Keratinocyte (primary cell): ENCODE results near the gene GBP2. TPM values are rescaled to one million over a fixed set of nuclear protein-coding genes. Genes with fewer than 3 reads are reported as not detected.

Source experiments
- DNase-seq: peaks from one replicate; pipeline ENCODE4 v3.0.0-alpha.2; 2011; ENCODE audit warnings: low read depth, missing footprints, low spot score
- FAIRE-seq: peaks from 2 replicates; lab custom pipeline; 2011; peaks lifted over from hg19 to GRCh38; lab: Jason Lieb, UNC
- H2AFZ ChIP-seq: 2 replicates; pipeline ENCODE4 v1.6.0; 2012; ENCODE audit warnings: low read length, control low read depth, inconsistent platforms; ENCODE audit not compliant: control insufficient read depth
- H3K27ac ChIP-seq: 2 replicates; pipeline ENCODE4 v1.5.1; 2011; ENCODE audit warnings: low read length; ENCODE audit not compliant: control insufficient read depth, insufficient read depth
- H3K27me3 ChIP-seq: 3 replicates; pipeline ENCODE4 v1.6.0; 2011; ENCODE audit warnings: low read length; ENCODE audit not compliant: control insufficient read depth, insufficient read depth; ENCODE audit errors: extremely low read depth
- H3K36me3 ChIP-seq, 2 experiments: 2 replicates in 1 of 2; 3 replicates in 1 of 2; pipeline ENCODE4 v1.5.1; 2011; ENCODE audit warnings: low read length in 2 of 2, mild to moderate bottlenecking in 1 of 2; ENCODE audit not compliant: control insufficient read depth in 2 of 2, insufficient read depth in 2 of 2; ENCODE audit errors: extremely low read depth in 1 of 2
- H3K4me1 ChIP-seq: 3 replicates; pipeline ENCODE4 v1.5.1; 2011; ENCODE audit warnings: low read length; ENCODE audit not compliant: control insufficient read depth, insufficient read depth; ENCODE audit errors: extremely low read depth
- H3K4me2 ChIP-seq: 3 replicates; pipeline ENCODE4 v1.6.0; 2011; ENCODE audit warnings: low read depth, low read length; ENCODE audit not compliant: control insufficient read depth, insufficient read depth; ENCODE audit errors: extremely low read depth
- H3K4me3 ChIP-seq, 3 experiments: fragments of 200-600 bp in 1 of 3; sonication (generic) in 1 of 3; 2 replicates in 2 of 3; 3 replicates in 1 of 3; pipeline ENCODE4 v1.5.1; 2011 to 2016; ENCODE audit warnings: low read length in 3 of 3, mild to moderate bottlenecking in 3 of 3, control low read depth in 2 of 3, inconsistent platforms in 1 of 3, low read depth in 1 of 3, mixed read lengths in 1 of 3, mixed run types in 1 of 3, moderate library complexity in 1 of 3; ENCODE audit not compliant: control insufficient read depth in 2 of 3, insufficient read depth in 2 of 3; ENCODE audit errors: extremely low read depth in 1 of 3
- H3K79me2 ChIP-seq: 2 replicates; pipeline ENCODE4 v1.6.0; 2012; ENCODE audit warnings: low read length; ENCODE audit not compliant: control insufficient read depth, insufficient read depth
- H3K9ac ChIP-seq: 3 replicates; pipeline ENCODE4 v1.6.0; 2011; ENCODE audit warnings: low read length; ENCODE audit not compliant: control insufficient read depth, insufficient read depth; ENCODE audit errors: extremely low read depth
- H3K9me1 ChIP-seq: 3 replicates; pipeline ENCODE4 v1.6.0; 2011; ENCODE audit warnings: low read length; ENCODE audit not compliant: control insufficient read depth, insufficient read depth; ENCODE audit errors: extremely low read depth
- H3K9me3 ChIP-seq: 2 replicates; pipeline ENCODE4 v1.5.1; 2012; ENCODE audit warnings: low read depth, low read length; ENCODE audit not compliant: control insufficient read depth
- H4K20me1 ChIP-seq: 3 replicates; pipeline ENCODE4 v1.6.0; 2011; ENCODE audit warnings: low read length; ENCODE audit not compliant: control insufficient read depth, insufficient read depth; ENCODE audit errors: extremely low read depth
- EZH2 ChIP-seq: IDR thresholded peaks from one replicate; pipeline ENCODE4 v1.6.1; 2012; ENCODE audit warnings: inconsistent platforms, mild to moderate bottlenecking, low read length, moderate library complexity
- dilution Hi-C: fragments of 300-500 bp; cut with MboI; formaldehyde crosslinking; loops from one replicate; pipeline ENCODE4 v1.7.0; 2020; ENCODE audit warnings: low sequenced_read_pairs; ENCODE audit not compliant: extremely low pct_ligation_motif_present
- polyA plus RNA-seq, 5 experiments: library from polyadenylated mRNA; depleted of rRNA in 3 of 5; stranded (reverse) in 3 of 5; stranded (forward) in 1 of 5; unstranded in 1 of 5; fragments of >200 nt; gene quantifications; 1 replicate in 1 of 5; 2 replicates in 3 of 5; 3 replicates in 1 of 5; pipeline versions ENCODE4 v1.2.1 to v1.2.3, GENCODE V29; 2011 to 2012; ENCODE audit warnings: missing spikeins in 2 of 5, low read depth in 1 of 5, low replicate concordance in 1 of 5
- TF ChIP-seq, protein P1 (sequence below), 3 experiments: IDR thresholded peaks in 1 of 3; conservative IDR thresholded peaks in 1 of 3; optimal IDR thresholded peaks in 1 of 3; 2 replicates in 2 of 3; 3 replicates in 1 of 3; pipeline versions ENCODE3 to v1.5.1; 2011; ENCODE audit warnings: low read length in 3 of 3, mild to moderate bottlenecking in 3 of 3, moderate library complexity in 2 of 3, control low read depth in 1 of 3, inconsistent platforms in 1 of 3; ENCODE audit not compliant: insufficient read depth in 2 of 3; ENCODE audit errors: extremely low read depth in 1 of 3

GBP2 gene
- polyA plus RNA-seq, 1 donor (not counting 4 experiments of a cell fraction or from before 2014, with no cell fraction given): 0.43 TPM

DNA sequence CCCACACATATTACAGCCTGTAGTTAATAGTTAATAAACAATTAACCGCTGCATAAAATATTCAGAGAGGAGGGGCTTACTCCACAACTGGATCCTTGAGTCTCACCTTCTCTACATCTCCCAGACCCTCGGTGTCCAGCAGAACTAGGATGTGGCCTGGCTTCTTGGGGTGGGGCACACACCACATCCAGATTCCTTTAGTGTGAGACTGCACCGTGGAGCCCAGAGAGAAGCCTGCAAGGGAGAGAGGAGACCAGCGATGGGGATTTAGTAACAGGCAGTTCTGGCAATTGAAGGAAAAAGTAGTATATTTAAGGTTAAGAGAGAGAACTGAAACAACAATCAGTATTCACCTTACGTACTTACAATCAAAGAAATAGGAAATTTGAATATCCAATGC lies 65.8 kb downstream of the GBP2 start:
- no peak for TF ChIP-seq EZH2
- TF ChIP-seq, protein P1, sequence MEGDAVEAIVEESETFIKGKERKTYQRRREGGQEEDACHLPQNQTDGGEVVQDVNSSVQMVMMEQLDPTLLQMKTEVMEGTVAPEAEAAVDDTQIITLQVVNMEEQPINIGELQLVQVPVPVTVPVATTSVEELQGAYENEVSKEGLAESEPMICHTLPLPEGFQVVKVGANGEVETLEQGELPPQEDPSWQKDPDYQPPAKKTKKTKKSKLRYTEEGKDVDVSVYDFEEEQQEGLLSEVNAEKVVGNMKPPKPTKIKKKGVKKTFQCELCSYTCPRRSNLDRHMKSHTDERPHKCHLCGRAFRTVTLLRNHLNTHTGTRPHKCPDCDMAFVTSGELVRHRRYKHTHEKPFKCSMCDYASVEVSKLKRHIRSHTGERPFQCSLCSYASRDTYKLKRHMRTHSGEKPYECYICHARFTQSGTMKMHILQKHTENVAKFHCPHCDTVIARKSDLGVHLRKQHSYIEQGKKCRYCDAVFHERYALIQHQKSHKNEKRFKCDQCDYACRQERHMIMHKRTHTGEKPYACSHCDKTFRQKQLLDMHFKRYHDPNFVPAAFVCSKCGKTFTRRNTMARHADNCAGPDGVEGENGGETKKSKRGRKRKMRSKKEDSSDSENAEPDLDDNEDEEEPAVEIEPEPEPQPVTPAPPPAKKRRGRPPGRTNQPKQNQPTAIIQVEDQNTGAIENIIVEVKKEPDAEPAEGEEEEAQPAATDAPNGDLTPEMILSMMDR (optimal IDR thresholded peaks at IDR 0.05 in 1 of 3, IDR thresholded peaks at IDR 0.05 in 1 of 3, conservative IDR thresholded peaks at IDR 0.05 in 1 of 3; ENCODE audit: extremely low read depth in 1 of 3, insufficient read depth in 2 of 3, low read length in 3 of 3): no peak
- peaks cover 0 to 1% of the 10 kb centered on the region in 2 experiments for H3K36me3 ChIP-seq
- dilution Hi-C loops: no loop called here
- no peaks in the 10 kb centered on the region for H3K9me3 ChIP-seq
- DNase-seq (no peak), FAIRE-seq (no peak)
- no peak overlapping the region for H3K9ac ChIP-seq
- no peaks in the 10 kb centered on the region for H3K27me3 ChIP-seq
- H3K4me1 ChIP-seq: peaks cover 7% of the 10 kb centered on the region
- no peak overlapping the region for H3K4me2 ChIP-seq
- no peaks in the 10 kb centered on the region for H3K79me2 ChIP-seq
- H4K20me1 ChIP-seq: no peaks in the 10 kb centered on the region
- H3K4me3 ChIP-seq: no peak overlapping the region
- no peaks in the 10 kb centered on the region for H3K9me1 ChIP-seq
- H3K27ac ChIP-seq: no peak overlapping the region
- H2AFZ ChIP-seq: no peak overlapping the region

Other genes starting within 250 kb of the GBP2 start
- 41.4 to 63.8 TPM (median 42.1 TPM) in 3 replicates for gene GTF2B, start 234.5 kb downstream of the GBP2 start, polyA plus RNA-seq
- 24.2 to 50.6 TPM (median 30.4 TPM) in 3 replicates for gene KYAT3, start 133.5 kb downstream of the GBP2 start, polyA plus RNA-seq
- gene RBMXL1, start 133.5 kb downstream of the GBP2 start, polyA plus RNA-seq: 4.5 to 8.4 TPM (median 6.8 TPM) in 3 replicates
- 37.1 to 51.1 TPM (median 42.6 TPM) in 3 replicates for gene GBP3, start 103.2 kb downstream of the GBP2 start, polyA plus RNA-seq
- gene GBP1, start 60.9 kb downstream of the GBP2 start, polyA plus RNA-seq: 12.0 to 36.5 TPM (median 22.7 TPM) in 3 replicates
- gene GBP7, start 49.9 kb upstream of the GBP2 start, polyA plus RNA-seq: not detected in 3 replicates
- 0.01 TPM in 1 of 3 replicates, not detected in the others for gene GBP4, start 72.8 kb upstream of the GBP2 start, polyA plus RNA-seq
- 0.02 to 0.04 TPM (median 0.03 TPM) in 3 replicates for gene GBP5, start 146.7 kb upstream of the GBP2 start, polyA plus RNA-seq
- 4.7 to 16.3 TPM (median 9.4 TPM) in 3 replicates for gene GBP6, start 237.9 kb upstream of the GBP2 start, polyA plus RNA-seq